ENCODE measurements around the gene SRPK3. TPM values are rescaled to one million over a fixed set of nuclear protein-coding genes. Genes with fewer than 3 reads are reported as not detected.

The SRPK3 gene
- total and polyA plus RNA-seq, 2 donors (not counting 3 experiments of a cell fraction or from before 2014, with no cell fraction given): 0.25 to 0.40 TPM

- Histone ChIP-seq H3K79me2 (ENCODE audit: control insufficient read depth, insufficient read depth, low read length) (no peaks in the 10 kb centered on the region), H3K4me2 (ENCODE audit: insufficient read depth, low read length) (no peak overlapping the region), H2AFZ (ENCODE audit: low read depth, low read length) (no peak overlapping the region), H3K4me3 (replicated peaks in 1 of 3; ENCODE audit: insufficient read depth in 1 of 3, low read depth in 1 of 3, low read length in 3 of 3) (no peak overlapping the region), H3K27ac (ENCODE audit: insufficient read depth, low read depth, low read length) (no peak overlapping the region), H3K27me3 (ENCODE audit: control insufficient read depth in 2 of 2, insufficient read depth in 2 of 2, low read length in 2 of 2) (no peaks in the 10 kb centered on the region), H3K36me3 (ENCODE audit: control insufficient read depth in 2 of 2, extremely low read depth in 1 of 2, insufficient read depth in 2 of 2, low read length in 2 of 2) (peaks cover 0 to 22% of the 10 kb centered on the region in 2 experiments), H3K9me1 (replicated peaks; ENCODE audit: control insufficient read depth, extremely low read depth, insufficient read depth, low read length) (no peaks in the 10 kb centered on the region), H3K4me1 (ENCODE audit: control insufficient read depth, extremely low read depth, insufficient read depth, low read length) (no peaks in the 10 kb centered on the region), H4K20me1 (replicated peaks; ENCODE audit: control insufficient read depth, extremely low read depth, insufficient read depth, low read length) (no peaks in the 10 kb centered on the region), H3K9ac (replicated peaks; ENCODE audit: extremely low read depth, insufficient read depth, low read length) (no peak overlapping the region), H3K9me3 (replicated peaks; ENCODE audit: control insufficient read depth, insufficient read depth, low read length) (no peaks in the 10 kb centered on the region)
- ChIA-PET POLR2A (no interaction called here), CTCF (no interaction called here)
- DNase-seq (ENCODE audit: low read depth, low spot score) (no peak), FAIRE-seq (no peak)
- dilution Hi-C loops (cut with MboI; ENCODE audit: extremely low pct_ligation_motif_present, low sequenced_read_pairs): no loop called here
- intact Hi-C loops (cut with micrococcal nuclease): no loop called here
- BruUV-seq (replicated peaks): no TSS peak
- TF ChIP-seq JUN (IDR thresholded peaks at IDR 0.05; ENCODE audit: borderline replicate concordance, insufficient read depth, insufficient read length, low read depth) (no peak), FOS (IDR thresholded peaks at IDR 0.05; ENCODE audit: borderline replicate concordance, insufficient read depth, low read length) (no peak)
Measured at GRCh38 chrX:153773218-153773611, 7.6 kb upstream of the SRPK3 start.

- FAIRE-seq: no peak
- BruUV-seq (replicated peaks): no TSS peak
- intact Hi-C loops (cut with micrococcal nuclease): no loop called here
Measured at GRCh38 chrX:153773741-153774575, 6.9 kb upstream of the SRPK3 start.

More at GRCh38 chrX:153773741-153774575, 6.9 kb upstream of the SRPK3 start:
- no peak overlapping the region for H3K4me2 ChIP-seq (ENCODE audit: insufficient read depth, low read length)
- H3K79me2 ChIP-seq (ENCODE audit: control insufficient read depth, insufficient read depth, low read length): no peaks in the 10 kb centered on the region
- H2AFZ ChIP-seq (ENCODE audit: low read depth, low read length): no peak overlapping the region
- no peak overlapping the region for H3K27ac ChIP-seq (ENCODE audit: insufficient read depth, low read depth, low read length)
- H3K36me3 ChIP-seq (ENCODE audit: control insufficient read depth in 2 of 2, extremely low read depth in 1 of 2, insufficient read depth in 2 of 2, low read length in 2 of 2): peaks cover 0 to 22% of the 10 kb centered on the region in 2 experiments
- CTCF ChIA-PET: no interaction called here
- no peaks in the 10 kb centered on the region for H3K9me3 ChIP-seq (replicated peaks; ENCODE audit: control insufficient read depth, insufficient read depth, low read length)
- H4K20me1 ChIP-seq (replicated peaks; ENCODE audit: control insufficient read depth, extremely low read depth, insufficient read depth, low read length): no peaks in the 10 kb centered on the region
- dilution Hi-C loops (cut with MboI; ENCODE audit: extremely low pct_ligation_motif_present, low sequenced_read_pairs): no loop called here
- no peak for DNase-seq (ENCODE audit: low read depth, low spot score)
- H3K27me3 ChIP-seq (ENCODE audit: control insufficient read depth in 2 of 2, insufficient read depth in 2 of 2, low read length in 2 of 2): no peaks in the 10 kb centered on the region
- no peak overlapping the region for H3K4me3 ChIP-seq (replicated peaks in 1 of 3; ENCODE audit: insufficient read depth in 1 of 3, low read depth in 1 of 3, low read length in 3 of 3)
- no peak overlapping the region for H3K9ac ChIP-seq (replicated peaks; ENCODE audit: extremely low read depth, insufficient read depth, low read length)
- TF ChIP-seq MYC (IDR thresholded peaks at IDR 0.05; ENCODE audit: low read depth, low read length) (no peak), GATA2 (IDR thresholded peaks at IDR 0.05; ENCODE audit: insufficient read depth, insufficient read length, low read depth, low read length) (no peak), POLR2AphosphoS5 (IDR thresholded peaks at IDR 0.05; ENCODE audit: insufficient read depth, low read depth, low read length) (no peak), POLR2A (IDR thresholded peaks at IDR 0.05; ENCODE audit: low read depth, low read length) (no peak), FOS (IDR thresholded peaks at IDR 0.05; ENCODE audit: borderline replicate concordance, insufficient read depth, low read length) (no peak), CTCF (IDR thresholded peaks at IDR 0.05; ENCODE audit: extremely low read depth in 1 of 2, insufficient read depth in 1 of 2, low read depth in 1 of 2, low read length in 2 of 2) (no peak), EZH2 (IDR thresholded peaks at IDR 0.05; ENCODE audit: borderline replicate concordance, low read depth, low read length, severe bottlenecking) (no peak), JUN (IDR thresholded peaks at IDR 0.05; ENCODE audit: borderline replicate concordance, insufficient read depth, insufficient read length, low read depth) (no peak)
- TF ChIP-seq, protein P1, sequence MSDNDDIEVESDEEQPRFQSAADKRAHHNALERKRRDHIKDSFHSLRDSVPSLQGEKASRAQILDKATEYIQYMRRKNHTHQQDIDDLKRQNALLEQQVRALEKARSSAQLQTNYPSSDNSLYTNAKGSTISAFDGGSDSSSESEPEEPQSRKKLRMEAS (IDR thresholded peaks at IDR 0.05; ENCODE audit: insufficient read depth, insufficient read length): no peak
- H3K9me1 ChIP-seq (replicated peaks; ENCODE audit: control insufficient read depth, extremely low read depth, insufficient read depth, low read length): no peaks in the 10 kb centered on the region
- POLR2A ChIA-PET: no interaction called here
- H3K4me1 ChIP-seq (ENCODE audit: control insufficient read depth, extremely low read depth, insufficient read depth, low read length): no peaks in the 10 kb centered on the region

Data from endothelial cell of umbilical vein (primary cell).